Stomach (tissue), 9 donors: Measurements from ENCODE around the gene CMTM6. TPM values are rescaled to one million over a fixed set of nuclear protein-coding genes. Genes with fewer than 3 reads are reported as not detected.

Experiments used
- DNase-seq, 2 donors: peaks; one replicate each; pipeline versions ENCODE4 v3.0.0 to v3.0.0-alpha.2; 2013 to 2019
- H3K27ac ChIP-seq, 5 donors: fragments of 200-600 bp in 4 of 5; sonication (generic) in 4 of 5; one replicate each; pipeline ENCODE4 v1.5.1; 2013 to 2019; ENCODE audit warnings: mild to moderate bottlenecking in 1 of 5, moderate library complexity in 1 of 5
- H3K27me3 ChIP-seq, 3 donors: fragments of 200-600 bp; sonication (generic); one replicate each; pipeline ENCODE4 v1.5.1; 2017 to 2019; ENCODE audit warnings: mixed run types in 1 of 3
- H3K36me3 ChIP-seq, 4 donors: fragments of 200-600 bp; sonication (generic); 1 replicate in 3 of 4; 2 replicates in 1 of 4; pipeline ENCODE4 v1.5.1; 2016 to 2019
- H3K4me1 ChIP-seq, 4 donors: fragments of 200-600 bp; sonication (generic); one replicate each; pipeline ENCODE4 v1.5.1; 2016 to 2019
- H3K4me3 ChIP-seq, 4 donors: fragments of 200-600 bp; sonication (generic) in 3 of 4; one replicate each; pipeline ENCODE4 v1.5.1; 2016 to 2019; ENCODE audit warnings: mild to moderate bottlenecking in 1 of 4
- H3K9me3 ChIP-seq, 4 donors: fragments of 200-600 bp; sonication (generic); one replicate each; pipeline ENCODE4 v1.5.1; 2016 to 2019
- CTCF ChIP-seq, 7 experiments: fragments of 450-650 bp in 4 of 7; fragments of 200-600 bp in 3 of 7; sonication (generic) in 3 of 7; IDR thresholded peaks; one replicate each; pipeline ENCODE4 v1.5.1; 2016 to 2019; ENCODE audit warnings: antibody characterized with exemption in 7 of 7, control low read depth in 2 of 7, mild to moderate bottlenecking in 1 of 7
- EP300 ChIP-seq: sonication (generic); formaldehyde crosslinking; IDR thresholded peaks from one replicate; pipeline ENCODE4 v1.6.1; 2017; ENCODE audit warnings: antibody characterized with exemption
- POLR2A ChIP-seq, 4 donors: fragments of 450-650 bp; IDR thresholded peaks; one replicate each; pipeline ENCODE4 v1.6.1; 2016; ENCODE audit warnings: antibody characterized with exemption in 4 of 4, control low read depth in 2 of 4, mild to moderate bottlenecking in 1 of 4, moderate library complexity in 1 of 4
- POLR2AphosphoS5 ChIP-seq, 3 donors: sonication (generic); formaldehyde crosslinking; IDR thresholded peaks; one replicate each; pipeline ENCODE4 v1.6.1; 2016; ENCODE audit warnings: antibody characterized with exemption in 3 of 3
- WGBS, 5 donors: extraction: QIAGEN DNeasy Blood & Tissue Kit in 3 of 5; methylation state at CpG; one replicate each; pipeline versions ENCODE4 v1.1.5 to v1.1.7; 2013 to 2018; 5-methylcytosine and 5-hydroxymethylcytosine counted together
- intact Hi-C: fragments of 100-400 bp; cut with DNase I; formaldehyde crosslinking; loops from one replicate; pipeline ENCODE4 v1.15.1; 2023; ENCODE audit warnings: low total_unique reads
- polyA plus RNA-seq, 3 donors: library from polyadenylated mRNA; stranded (reverse); fragments of 200-250 nt; gene quantifications; one replicate each; pipeline ENCODE4 v1.2.3, GENCODE V29; 2013
- total RNA-seq, 5 donors: library from RNA; depleted of rRNA; stranded (reverse); fragments of >200 nt; gene quantifications; one replicate each; pipeline versions ENCODE4 v1.1.0 to v1.2.3, GENCODE V29; 2014 to 2016
- donor health status: healthy with polysubstance abuse.
- donor health status: Bipolar disorder and iron deficiency.
- donor health status: healthy.

The CMTM6 gene
- total and polyA plus RNA-seq, 8 donors = 5.8 to 133 (median 15.2) TPM

- peaks cover 0 to 16% (median under 1%) of the 10 kb centered on the region in 4 donors for H3K36me3 ChIP-seq
- no peak for TF ChIP-seq CTCF (IDR thresholded peaks at IDR 0.05)
- no peak for TF ChIP-seq POLR2A (IDR thresholded peaks at IDR 0.05)
- TF ChIP-seq POLR2AphosphoS5 (IDR thresholded peaks at IDR 0.05) = no peak
- no peak for TF ChIP-seq EP300
- peaks cover 6 to 51% (median 13%) of the 10 kb centered on the region in 4 donors for H3K4me1 ChIP-seq
- H3K27me3 ChIP-seq = no peaks in the 10 kb centered on the region
- no peaks in the 10 kb centered on the region for H3K9me3 ChIP-seq
- H3K27ac ChIP-seq = peak overlapping the region in 3 of 5 donors; percentile 15 to 60 (median 32)
- DNase-seq = peak in 1 of 2 donors; percentile 82
- no peak overlapping the region for H3K4me3 ChIP-seq
- WGBS, 5 donors = 68 to 81% (median 70%) methylated on average over 13 to 15 of the region's 15 CpGs
- intact Hi-C loops = no loop called here
Measured at GRCh38 chr3:32460031-32460749, 42.5 kb downstream of the CMTM6 start.

- peaks cover 0 to 21% (median 4%) of the 10 kb centered on the region in 4 donors for H3K36me3 ChIP-seq
- no peak for TF ChIP-seq CTCF (IDR thresholded peaks at IDR 0.05)
- no peak for TF ChIP-seq POLR2AphosphoS5 (IDR thresholded peaks at IDR 0.05)
- no peak for TF ChIP-seq EP300
- TF ChIP-seq POLR2A (IDR thresholded peaks at IDR 0.05) = no peak
- peak overlapping the region in 4 of 5 donors; percentile 15 to 60 (median 27) for H3K27ac ChIP-seq
- no peak for DNase-seq
- peaks cover 6 to 58% (median 17%) of the 10 kb centered on the region in 4 donors for H3K4me1 ChIP-seq
- no peak overlapping the region for H3K4me3 ChIP-seq
- no peaks in the 10 kb centered on the region for H3K9me3 ChIP-seq
- intact Hi-C loops = no loop called here
- WGBS, 5 donors = 93 to 100% (median 94%) methylated on average over 5 of the region's 5 CpGs
- H3K27me3 ChIP-seq = no peaks in the 10 kb centered on the region
Measured at GRCh38 chr3:32459450-32459849, 43.2 kb downstream of the CMTM6 start.

DNA sequence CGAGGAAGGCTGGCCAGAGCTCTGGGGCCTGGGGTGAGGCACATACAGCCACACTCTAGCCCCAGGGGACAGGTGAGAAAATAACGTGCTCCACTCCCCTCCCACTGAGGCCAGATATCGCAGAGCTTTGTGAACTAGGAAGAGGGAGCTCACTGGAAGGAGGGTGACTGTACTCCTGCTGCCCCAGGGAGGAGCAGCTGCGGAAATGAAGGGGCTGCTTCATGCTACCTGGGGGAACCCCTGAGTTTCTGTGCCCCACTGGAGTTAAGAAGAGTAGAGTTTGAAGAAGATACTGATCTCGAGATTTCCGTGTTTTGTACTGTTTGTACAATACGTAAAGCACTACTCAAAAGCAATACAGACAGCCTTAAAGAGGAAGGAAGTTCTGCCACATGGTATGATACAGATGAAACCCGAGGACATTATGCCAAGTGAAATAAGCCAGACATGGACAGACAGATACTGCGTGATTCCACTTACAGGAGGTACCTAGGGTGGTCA lies 44.6 kb downstream of the CMTM6 start:
- Histone ChIP-seq H3K4me1 (peaks cover 4 to 54% (median 15%) of the 10 kb centered on the region in 4 donors), H3K27ac (peak overlapping the region; percentile 49 to 66 (median 62)), H3K27me3 (no peaks in the 10 kb centered on the region), H3K4me3 (no peak overlapping the region), H3K9me3 (no peaks in the 10 kb centered on the region), H3K36me3 (peaks cover 0 to 27% (median 7%) of the 10 kb centered on the region in 4 donors)
- no peak for TF ChIP-seq POLR2AphosphoS5 (IDR thresholded peaks at IDR 0.05)
- TF ChIP-seq CTCF (IDR thresholded peaks at IDR 0.05) = no peak
- no peak for TF ChIP-seq EP300
- no peak for TF ChIP-seq POLR2A (IDR thresholded peaks at IDR 0.05)
- DNase-seq = peak in 1 of 2 donors; percentile 44
- WGBS, 5 donors = 49 to 63% (median 62%) methylated on average over 9 of the region's 9 CpGs
- intact Hi-C loops = no loop called here

DNA sequence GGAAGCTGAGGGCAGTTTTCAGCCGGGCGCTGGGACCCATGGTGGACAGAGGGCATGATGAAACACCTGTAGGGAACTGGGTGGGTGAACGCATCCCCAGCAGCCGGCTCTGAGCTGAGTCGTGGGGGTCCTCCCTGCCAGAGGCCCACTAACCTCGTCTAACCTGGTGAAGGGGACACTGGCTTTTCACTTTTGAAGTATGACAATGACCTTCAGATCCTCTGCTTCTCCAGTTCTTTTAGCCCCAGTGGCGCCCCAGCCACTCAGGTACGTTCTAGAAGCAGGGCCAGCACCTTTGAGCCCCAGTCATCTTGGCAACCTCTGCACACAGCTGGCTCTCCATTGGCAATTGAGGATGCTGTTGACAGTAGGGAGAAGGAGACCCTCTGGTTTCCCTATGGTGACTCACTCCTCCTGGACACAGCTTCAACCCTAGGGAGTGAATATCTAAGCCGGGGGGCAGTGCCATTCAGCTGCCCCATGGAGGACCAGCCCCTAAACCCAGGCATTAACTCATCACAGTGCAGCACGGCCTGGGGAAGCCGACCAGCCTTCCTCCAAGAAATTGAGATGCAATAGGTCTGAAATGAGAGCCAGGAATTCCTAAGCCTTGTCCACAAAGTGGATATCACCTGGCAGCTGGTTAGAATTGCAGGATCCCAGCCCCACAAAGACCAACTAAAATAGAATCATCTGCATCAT lies 46.1 kb downstream of the CMTM6 start:
- H3K27me3 ChIP-seq = no peaks in the 10 kb centered on the region
- H3K4me3 ChIP-seq = no peak overlapping the region
- peak overlapping the region in 1 of 5 donors; percentile 41 for H3K27ac ChIP-seq
- intact Hi-C loops = no loop called here
- H3K4me1 ChIP-seq = peaks cover 0 to 42% (median 9%) of the 10 kb centered on the region in 4 donors
- peaks cover 0 to 36% (median 10%) of the 10 kb centered on the region in 4 donors for H3K36me3 ChIP-seq
- H3K9me3 ChIP-seq = no peaks in the 10 kb centered on the region
- WGBS, 5 donors = 82 to 92% (median 85%) methylated on average over 11 of the region's 11 CpGs
- TF ChIP-seq CTCF (IDR thresholded peaks at IDR 0.05) = no peak
- TF ChIP-seq EP300 = no peak
- no peak for TF ChIP-seq POLR2A (IDR thresholded peaks at IDR 0.05)
- no peak for TF ChIP-seq POLR2AphosphoS5 (IDR thresholded peaks at IDR 0.05)
- no peak for DNase-seq
